SH-SY5Y (cell line): ENCODE measurements around the gene C10orf120.

Source experiments
- GATA2 ChIP-seq: IDR thresholded peaks from 2 replicates; pipeline ENCODE4 v1.6.1; 2011; ENCODE audit warnings: mild to moderate bottlenecking, low read depth, low read length
- GATA3 ChIP-seq: IDR thresholded peaks from 2 replicates; pipeline ENCODE4 v1.6.1; 2011; ENCODE audit warnings: low read depth, mild to moderate bottlenecking, low read length, moderate library complexity

Gene C10orf120

DNA sequence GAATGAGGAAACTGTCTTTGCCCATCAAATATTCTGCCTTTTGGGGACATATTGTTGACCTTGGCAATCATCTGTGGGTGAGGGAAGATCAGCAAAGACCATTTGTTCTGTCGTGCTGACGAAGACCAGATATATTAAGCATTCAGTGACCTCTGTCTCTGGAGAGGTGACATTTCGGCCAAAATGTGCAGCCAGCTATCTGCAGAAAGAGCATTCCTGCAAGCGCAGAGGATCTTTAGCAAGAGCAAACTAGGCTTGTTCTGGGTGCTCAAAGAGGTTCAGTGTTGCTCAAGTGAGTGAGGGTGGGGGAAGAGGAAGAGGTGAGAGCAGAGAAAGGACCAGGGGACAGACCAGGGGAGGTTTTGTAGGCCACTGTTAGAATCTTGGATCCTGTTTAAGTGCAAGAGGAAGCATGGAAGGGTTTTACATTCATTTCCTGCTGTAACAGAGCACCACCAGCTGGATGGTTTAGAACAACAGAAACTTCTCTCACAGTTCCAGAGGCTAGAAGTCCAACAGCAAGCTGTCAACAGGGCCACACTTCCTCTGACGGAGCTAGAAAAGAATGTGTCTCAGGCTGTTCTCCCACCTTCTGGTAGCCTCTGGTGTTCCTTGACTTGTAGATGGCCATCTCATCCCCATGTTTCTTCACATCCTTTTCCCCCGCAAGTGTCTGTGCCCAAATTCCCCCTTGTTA, 11.2 kb downstream of the C10orf120 start:
- TF ChIP-seq GATA2 (no peak), GATA3 (no peak)

DNA sequence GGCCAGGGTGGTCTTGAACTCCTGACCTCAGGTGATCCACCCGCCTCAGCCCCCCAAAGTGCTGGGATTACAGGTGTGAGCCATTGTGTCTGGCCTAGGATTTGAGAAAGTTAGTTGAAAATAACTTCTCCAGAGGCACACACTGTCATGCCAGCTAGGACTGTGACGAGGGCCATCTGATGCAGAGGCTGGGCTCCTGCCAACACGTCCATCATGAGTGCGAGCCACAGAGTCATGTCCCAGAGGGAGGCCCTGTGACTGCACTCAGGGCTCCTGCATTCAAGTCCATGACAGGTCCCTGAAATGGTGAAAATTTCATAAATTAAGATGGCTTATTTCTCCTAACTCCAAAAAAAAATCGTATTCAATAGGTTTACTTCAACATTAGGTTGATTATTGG, 17.1 kb downstream of the C10orf120 start:
- TF ChIP-seq GATA3: no peak
- TF ChIP-seq GATA2: no peak

DNA sequence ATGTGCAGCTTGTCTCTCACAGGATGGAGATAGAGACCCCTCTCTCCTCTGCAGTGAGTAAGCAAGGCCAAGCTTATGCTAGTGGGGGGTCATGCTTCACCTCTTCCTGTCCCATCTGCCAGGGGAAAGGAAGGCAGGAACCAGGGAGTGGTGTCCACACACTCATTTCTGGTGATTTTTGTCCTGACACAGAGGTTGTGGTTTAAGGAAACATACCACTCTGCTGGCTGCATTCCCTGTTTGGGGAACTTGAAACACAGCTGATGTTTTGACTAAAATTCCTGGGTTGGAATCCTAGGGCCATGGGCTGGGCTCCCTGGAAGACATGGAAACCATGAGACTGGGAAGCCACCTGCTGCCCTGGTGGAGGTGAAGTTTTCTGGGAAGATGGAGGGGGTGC, 21.4 kb downstream of the C10orf120 start:
- TF ChIP-seq GATA3: no peak
- TF ChIP-seq GATA2: no peak

DNA sequence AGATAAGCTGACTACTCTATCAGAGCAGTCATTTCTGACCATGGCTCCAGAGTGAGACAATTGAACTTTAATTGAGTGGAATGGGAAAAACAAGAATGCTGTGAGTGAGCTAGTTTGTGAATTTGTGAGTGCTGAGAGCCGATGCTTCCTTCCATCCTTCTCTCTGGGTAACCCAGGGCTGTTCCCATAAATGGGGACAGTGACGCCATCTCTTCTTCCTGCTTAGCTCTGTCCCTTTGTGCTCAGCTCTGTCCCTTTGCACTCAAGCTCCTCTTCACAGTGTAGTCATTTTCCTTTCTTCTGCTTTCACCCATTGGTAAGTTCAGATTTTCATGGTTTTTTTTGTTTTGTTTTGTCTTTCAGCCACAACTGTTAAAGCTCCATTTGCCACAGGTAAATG, 24.4 kb downstream of the C10orf120 start:
- TF ChIP-seq GATA3 (no peak), GATA2 (no peak)

DNA sequence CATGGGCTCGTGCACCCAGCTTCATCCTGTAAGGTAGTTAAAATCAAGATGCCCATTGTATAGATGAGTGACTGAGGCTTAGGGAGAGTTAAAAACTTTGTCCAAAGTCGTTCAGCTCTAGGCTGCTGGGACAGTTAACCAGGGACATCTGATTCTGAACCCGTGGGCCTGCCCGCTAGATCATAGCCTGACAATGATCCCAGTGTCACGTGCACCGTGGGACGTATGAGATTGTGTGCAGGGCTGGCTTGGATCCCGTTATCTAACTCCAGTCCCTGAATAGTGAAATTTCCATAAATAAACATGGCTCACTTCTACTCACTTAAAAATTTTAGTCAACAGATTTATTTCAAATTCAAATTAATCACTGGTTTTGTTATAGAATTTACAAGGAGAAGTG, 24.9 kb downstream of the C10orf120 start:
- TF ChIP-seq GATA2: no peak
- no peak for TF ChIP-seq GATA3

DNA sequence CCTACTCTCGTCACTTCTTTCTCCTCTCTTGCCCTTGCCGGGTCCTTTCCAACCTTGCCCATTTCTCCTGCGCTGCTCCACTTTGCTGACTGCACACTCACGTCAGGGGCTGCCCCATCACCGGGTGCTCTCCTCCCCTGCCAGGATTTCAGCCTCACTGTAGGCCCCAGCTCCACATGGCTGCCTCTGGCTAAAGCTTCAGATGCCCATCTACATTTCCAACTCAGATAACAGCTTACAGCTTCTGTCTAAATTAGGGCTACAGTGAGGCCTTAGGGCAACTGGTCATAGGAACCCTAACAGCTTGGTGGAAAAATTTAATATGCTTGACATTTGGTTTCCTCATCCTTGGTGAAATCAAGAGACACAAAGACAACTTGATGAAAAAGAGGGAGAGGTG, 25.9 kb downstream of the C10orf120 start:
- TF ChIP-seq GATA3: peak; percentile 27; the same call in 1 of the 2 replicates
- TF ChIP-seq GATA2: peak; percentile 70

DNA sequence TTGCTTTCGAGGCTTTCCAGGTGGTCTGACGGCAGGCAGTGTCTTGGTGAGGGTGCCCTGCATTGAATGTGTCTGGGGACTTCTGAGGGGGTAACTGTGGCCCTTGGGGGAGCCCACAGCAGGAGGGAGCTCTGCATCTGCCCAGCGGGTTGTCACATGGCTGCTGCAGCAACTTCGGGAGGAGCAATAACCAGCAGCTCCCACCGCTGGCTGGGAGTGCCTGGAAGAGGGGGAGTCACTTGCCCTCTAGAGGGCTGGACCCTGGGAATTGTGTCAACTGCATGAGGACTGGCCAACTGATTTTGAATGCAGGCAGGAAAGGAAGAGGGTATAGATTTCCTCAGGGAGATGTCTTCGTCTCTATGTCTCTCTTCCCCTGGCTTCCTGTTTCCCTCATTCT, 26.4 kb downstream of the C10orf120 start:
- TF ChIP-seq GATA2 (no peak), GATA3 (no peak)

DNA sequence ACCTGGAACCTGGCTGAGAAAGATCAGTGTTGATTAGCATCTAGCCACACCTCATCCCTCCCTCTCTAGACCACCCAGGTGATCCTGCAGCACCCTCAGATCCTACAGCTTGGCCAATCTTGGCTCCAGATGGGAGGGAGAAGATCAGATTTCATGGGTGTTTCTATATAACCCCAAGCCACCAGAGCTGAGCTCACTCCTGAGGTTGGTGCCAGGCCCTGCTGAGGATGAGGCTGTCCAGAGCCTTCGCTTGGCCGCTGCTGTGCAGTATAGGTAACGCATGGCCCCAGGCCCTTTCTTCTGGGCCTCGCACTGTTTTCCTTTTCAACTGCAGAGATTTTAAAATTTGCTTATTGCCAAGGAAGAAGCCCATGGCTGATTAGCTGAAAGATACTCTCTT, 27.0 kb downstream of the C10orf120 start:
- TF ChIP-seq GATA3: no peak
- no peak for TF ChIP-seq GATA2

DNA sequence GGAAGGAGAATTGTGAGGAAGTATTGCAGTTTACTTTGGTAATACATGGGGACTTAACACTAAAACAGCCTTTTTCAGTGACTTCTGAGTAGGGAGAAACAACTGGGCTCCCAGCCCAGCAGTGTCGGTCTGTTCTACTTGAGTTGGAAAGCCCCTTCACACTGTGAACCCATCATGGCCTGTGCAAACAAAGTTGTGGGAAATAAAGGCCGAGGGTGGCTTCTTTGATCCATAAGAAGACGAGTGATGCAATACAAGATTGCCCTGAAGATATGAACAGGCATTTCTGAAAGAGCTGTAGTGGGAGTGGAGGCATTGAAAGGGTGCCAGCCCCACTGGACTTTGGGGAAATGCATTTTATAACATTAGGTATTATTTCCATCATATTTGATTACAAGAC, 28.3 kb downstream of the C10orf120 start:
- no peak for TF ChIP-seq GATA2
- TF ChIP-seq GATA3: no peak

DNA sequence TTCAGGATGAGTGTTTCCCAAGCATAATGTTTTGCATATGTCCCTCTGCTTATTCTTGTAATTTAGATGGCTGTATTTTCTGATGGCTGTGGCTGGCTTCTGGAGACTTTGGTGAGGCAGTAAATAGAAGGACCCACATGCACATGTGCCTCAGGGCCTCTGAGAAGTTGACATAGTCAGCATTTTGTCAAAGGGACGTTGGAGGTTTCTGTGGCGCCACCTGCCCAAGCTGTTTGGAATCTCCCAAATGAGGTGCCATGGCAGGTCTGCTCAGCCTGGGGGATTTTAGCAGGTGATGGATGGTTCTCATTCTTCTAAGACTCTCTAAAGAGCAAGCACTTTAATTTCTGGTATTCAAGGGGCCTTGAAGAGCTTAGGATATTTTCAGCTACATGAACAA, 29.8 kb downstream of the C10orf120 start:
- TF ChIP-seq GATA2: no peak
- no peak for TF ChIP-seq GATA3

DNA sequence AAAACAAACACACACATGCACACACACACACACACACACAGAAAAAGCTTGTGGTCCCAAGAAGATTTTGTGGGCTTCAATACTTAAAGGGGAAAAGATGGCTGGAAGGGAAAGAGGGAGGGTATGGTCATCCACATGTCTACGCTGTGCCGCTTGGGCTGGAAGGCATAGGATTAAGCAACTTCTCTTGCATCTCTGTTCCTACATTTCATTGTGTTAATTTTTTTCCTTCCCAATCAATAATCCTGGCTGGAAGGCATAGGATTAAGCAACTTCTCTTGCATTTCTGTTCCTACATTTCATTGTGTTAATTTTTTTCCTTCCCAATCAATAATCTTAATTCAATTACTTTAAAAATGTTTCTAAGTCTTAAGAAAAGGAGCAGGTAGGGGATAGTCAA, 30.6 kb downstream of the C10orf120 start:
- no peak for TF ChIP-seq GATA2
- TF ChIP-seq GATA3: no peak

DNA sequence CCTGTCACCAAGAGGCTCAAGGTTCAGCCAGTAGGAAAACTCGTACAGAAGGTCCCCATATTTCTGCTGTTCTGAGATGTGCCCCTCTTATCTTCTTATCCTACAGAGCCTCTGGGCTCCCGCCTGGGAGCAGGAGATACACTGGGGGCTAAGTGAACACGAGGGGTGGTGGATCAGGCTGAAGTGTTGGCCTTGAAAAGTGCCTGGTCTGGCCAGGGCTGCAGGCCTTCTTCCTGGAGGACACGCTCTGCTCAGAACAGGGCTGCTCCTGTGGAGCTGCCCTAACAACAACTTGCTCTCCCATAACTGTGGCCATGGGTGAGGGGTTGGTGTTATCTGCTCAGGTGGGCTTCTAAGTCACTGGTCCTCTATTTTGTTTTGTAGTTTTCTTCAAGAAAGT, 33.7 kb downstream of the C10orf120 start:
- no peak for TF ChIP-seq GATA2
- no peak for TF ChIP-seq GATA3

DNA sequence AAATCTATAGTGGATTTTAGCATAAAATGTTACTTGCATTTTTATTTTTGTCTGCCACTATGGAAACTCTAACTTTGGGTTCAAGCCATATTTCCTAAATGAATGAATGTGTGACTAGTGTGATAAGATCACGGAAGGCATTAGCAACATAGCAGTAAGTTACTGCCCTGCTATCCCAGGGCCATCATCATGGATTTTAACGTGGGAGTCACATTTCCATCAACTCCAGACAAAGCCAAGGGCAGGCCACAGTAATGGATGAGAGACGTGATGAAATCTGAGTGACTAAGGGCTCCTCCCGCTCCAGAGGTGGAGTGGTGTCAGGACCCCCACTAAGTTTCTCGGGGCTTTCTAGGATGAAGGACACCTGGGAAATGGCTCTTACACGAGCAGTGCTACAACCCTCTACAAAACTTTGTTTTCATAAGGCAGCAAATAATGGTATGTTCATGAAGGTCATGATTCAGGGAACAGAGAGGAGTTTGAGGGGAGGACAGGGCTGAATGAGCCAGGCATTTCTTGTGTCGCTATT, 34.3 kb downstream of the C10orf120 start:
- no peak for TF ChIP-seq GATA3
- TF ChIP-seq GATA2: no peak

DNA sequence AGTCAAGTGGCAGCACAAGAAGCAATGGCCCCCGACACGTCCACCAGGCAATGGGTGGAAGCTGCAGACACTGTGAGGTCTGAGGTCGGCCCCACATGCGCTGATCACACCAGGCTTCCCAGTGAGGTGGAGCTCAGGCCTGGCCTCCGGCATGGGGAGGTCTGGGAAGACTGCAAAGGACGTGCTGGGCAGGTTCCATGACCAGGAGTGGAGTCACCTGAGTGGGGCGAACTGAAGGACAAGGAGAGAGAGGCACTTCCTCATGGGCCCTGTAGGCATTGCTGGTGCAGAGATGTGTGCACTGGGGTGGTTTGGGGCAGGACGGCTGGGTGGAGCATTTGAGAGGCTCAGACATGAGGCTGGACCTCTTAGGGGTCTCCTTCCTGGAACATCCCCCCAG, 35.1 kb downstream of the C10orf120 start:
- TF ChIP-seq GATA2 (no peak), GATA3 (no peak)

DNA sequence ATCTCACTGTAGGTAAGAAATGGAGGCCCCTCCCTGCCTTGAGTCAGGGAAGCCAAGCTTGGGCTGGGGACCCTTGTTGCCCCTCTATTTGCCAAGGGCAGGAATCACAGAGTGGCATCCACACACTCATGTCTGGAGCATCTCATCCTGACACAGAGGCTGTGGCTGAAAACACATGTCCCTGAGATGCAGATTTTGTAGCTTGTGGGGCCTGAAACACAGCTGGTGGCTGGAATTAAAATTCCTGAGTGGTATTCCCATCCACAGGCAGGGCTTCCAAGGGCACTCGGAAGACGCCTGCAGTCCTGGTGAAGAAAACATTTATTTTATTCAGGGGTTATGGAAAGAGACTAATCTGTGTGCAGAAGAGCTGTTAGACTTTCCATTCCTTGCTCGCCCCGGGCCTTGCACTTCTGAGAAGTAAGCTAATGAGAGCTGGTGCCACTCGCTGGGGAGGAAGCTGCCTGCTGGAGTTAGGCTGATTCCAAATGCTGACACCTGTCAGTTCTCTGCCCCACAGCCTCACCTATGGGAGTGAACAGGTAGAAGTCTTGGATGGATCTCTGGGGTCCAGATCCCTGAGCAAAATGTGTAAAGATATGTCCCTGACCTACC, 36.0 kb downstream of the C10orf120 start:
- TF ChIP-seq GATA3: no peak
- no peak for TF ChIP-seq GATA2
